HEK293T (cell line): ENCODE measurements around the gene HS3ST4.

Source experiments
- ELF4 ChIP-seq: fragments of 450-650 bp; IDR thresholded peaks from 2 replicates; pipeline ENCODE4 v1.6.1; 2017; ENCODE audit warnings: antibody characterized with exemption
- FOXK2 ChIP-seq: fragments of 450-650 bp; IDR thresholded peaks from 2 replicates; pipeline ENCODE4 v1.6.1; 2016; ENCODE audit warnings: mild to moderate bottlenecking
- SP1 ChIP-seq: fragments of 450-650 bp; IDR thresholded peaks from 2 replicates; pipeline ENCODE4 v1.6.1; 2017
- TARDBP ChIP-seq: fragments of 450-650 bp; IDR thresholded peaks from 2 replicates; pipeline ENCODE4 v1.6.1; 2016
- ZNF384 ChIP-seq: fragments of 450-650 bp; IDR thresholded peaks from 2 replicates; pipeline ENCODE4 v1.6.1; 2016

- no peak for TF ChIP-seq FOXK2
- no peak for TF ChIP-seq ZNF384
- no peak for TF ChIP-seq TARDBP
- TF ChIP-seq SP1, result no peak
- no peak for TF ChIP-seq ELF4
These were observed 320.6 kb downstream of the HS3ST4 start for GRCh38 chr16:26012376-26012775.
